GM06990 (cell line): ENCODE results near the gene IQSEC1.
A peak's percentile ranks its signal among the peaks of the same experiment; 100 is the strongest.

Source experiments
- DNase-seq: peaks from one replicate; pipeline ENCODE4 v3.0.0-alpha.2; 2011; ENCODE audit not compliant: insufficient read length; ENCODE audit errors: extremely low read depth
- H3K27me3 ChIP-seq: replicated peaks from 2 replicates; pipeline ENCODE4 v1.6.0; 2011; ENCODE audit warnings: low read length; ENCODE audit not compliant: control insufficient read depth, insufficient read depth
- H3K36me3 ChIP-seq: 2 replicates; pipeline ENCODE4 v1.5.1; 2011; ENCODE audit warnings: low read length; ENCODE audit not compliant: control insufficient read depth, insufficient read depth
- H3K4me3 ChIP-seq: replicated peaks from 2 replicates; pipeline ENCODE4 v1.5.1; 2011; ENCODE audit warnings: low read depth, mild to moderate bottlenecking, control low read depth, low read length
- CTCF ChIP-seq: IDR thresholded peaks from 2 replicates; pipeline ENCODE4 v1.5.1; 2011; ENCODE audit warnings: low read length, control low read depth, mild to moderate bottlenecking, inconsistent platforms; ENCODE audit not compliant: insufficient read depth, poor library complexity, severe bottlenecking

IQSEC1 gene

GRCh38 chr3:12886736-12887135 lies 186.5 kb downstream of the IQSEC1 start:
- Histone ChIP-seq H3K27me3 (no peaks in the 10 kb centered on the region), H3K4me3 (no peak overlapping the region), H3K36me3 (no peaks in the 10 kb centered on the region)
- no peak for TF ChIP-seq CTCF
- DNase-seq, result no peak

- DNase-seq, result no peak
- no peak overlapping the region for H3K4me3 ChIP-seq
- no peak for TF ChIP-seq CTCF
- H3K27me3 ChIP-seq, result no peaks in the 10 kb centered on the region
- H3K36me3 ChIP-seq, result no peaks in the 10 kb centered on the region
Measured at GRCh38 chr3:12886106-12886679, 187.0 kb downstream of the IQSEC1 start.

- Histone ChIP-seq H3K27me3 (no peaks in the 10 kb centered on the region), H3K4me3 (no peak overlapping the region), H3K36me3 (no peaks in the 10 kb centered on the region)
- no peak for TF ChIP-seq CTCF
- DNase-seq, result no peak
Measured at GRCh38 chr3:12885583-12885930, 187.7 kb downstream of the IQSEC1 start.

- no peak for TF ChIP-seq CTCF
- Histone ChIP-seq H3K27me3 (no peaks in the 10 kb centered on the region), H3K4me3 (no peak overlapping the region), H3K36me3 (no peaks in the 10 kb centered on the region)
- peak; percentile 54 for DNase-seq
Measured at GRCh38 chr3:12884790-12885582, 188.2 kb downstream of the IQSEC1 start.

- Histone ChIP-seq H3K27me3 (no peaks in the 10 kb centered on the region), H3K4me3 (no peak overlapping the region), H3K36me3 (no peaks in the 10 kb centered on the region)
- no peak for DNase-seq
- no peak for TF ChIP-seq CTCF
Measured at GRCh38 chr3:12884186-12884680, 189.0 kb downstream of the IQSEC1 start.
